GM23248 (cell line): ENCODE results near the gene SLC15A5.

ENCODE experiments used
- EZH2 ChIP-seq: fragments of 200-600 bp; sonication (generic); IDR thresholded peaks from 2 replicates; pipeline ENCODE4 v1.6.1; 2018; ENCODE audit warnings: antibody characterized with exemption, mild to moderate bottlenecking; ENCODE audit not compliant: insufficient read depth, poor library complexity, severe bottlenecking
- EZH2phosphoT487 ChIP-seq: fragments of 200-600 bp; sonication (generic); IDR thresholded peaks from 2 replicates; pipeline ENCODE4 v1.6.1; 2018; ENCODE audit warnings: antibody characterized with exemption, moderate library complexity, mild to moderate bottlenecking, low read depth; ENCODE audit not compliant: insufficient read depth

GRCh38 chr12:16307856-16308475 is 30.5 kb upstream of the SLC15A5 start:
- no peak for TF ChIP-seq EZH2phosphoT487
- no peak for TF ChIP-seq EZH2
